Effector CD4-positive, alpha-beta T cell (primary cell): Measurements from ENCODE around the gene KCNK16. TPM values are rescaled to one million over a fixed set of nuclear protein-coding genes. Genes with fewer than 3 reads are reported as not detected.

ENCODE experiments used
- DNase-seq: peaks from one replicate; pipeline ENCODE4 v3.0.0-alpha.2; 2020
- total RNA-seq: gene quantifications from one replicate; lab custom pipeline; 2026; lab: John Stamatoyannopoulos, UW

Gene KCNK16
- not detected for total RNA-seq

DNA sequence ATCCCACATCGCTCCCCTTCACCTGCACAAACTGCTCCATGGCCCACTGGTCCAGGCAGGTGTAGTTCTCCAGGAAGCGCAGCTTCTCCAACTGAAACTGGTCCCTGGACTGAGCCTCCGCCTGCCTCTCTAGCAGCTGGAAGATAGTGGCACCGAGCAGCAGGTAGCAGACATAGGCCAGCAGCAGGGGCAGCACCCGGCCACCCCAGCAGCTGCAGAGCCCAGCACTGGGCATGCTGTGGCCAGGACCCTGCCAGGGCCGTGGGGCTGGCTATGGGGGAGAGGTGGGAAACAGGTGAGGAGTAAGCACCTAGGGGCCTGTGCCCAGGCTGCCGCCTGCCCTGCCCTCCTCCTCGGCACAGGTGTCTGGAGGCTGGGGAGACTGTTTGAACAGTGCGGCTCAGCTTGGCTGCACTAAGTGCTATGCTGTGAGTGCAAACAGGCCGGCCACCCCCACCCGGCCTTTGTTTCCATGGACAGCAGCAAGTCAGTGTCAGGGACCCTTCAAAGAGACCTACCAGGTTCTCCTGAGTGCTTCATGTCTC lies at the start of gene KCNK16:
KCNK16 (minus strand) TSS at position 397 of the 545 bp plus-strand sequence; CDS start at position 235, 162 bp downstream.
- DNase-seq, result no peak

GRCh38 chr6:39370390-39370789 lies 47.9 kb upstream of the KCNK16 start:
- no peak for DNase-seq

DNA sequence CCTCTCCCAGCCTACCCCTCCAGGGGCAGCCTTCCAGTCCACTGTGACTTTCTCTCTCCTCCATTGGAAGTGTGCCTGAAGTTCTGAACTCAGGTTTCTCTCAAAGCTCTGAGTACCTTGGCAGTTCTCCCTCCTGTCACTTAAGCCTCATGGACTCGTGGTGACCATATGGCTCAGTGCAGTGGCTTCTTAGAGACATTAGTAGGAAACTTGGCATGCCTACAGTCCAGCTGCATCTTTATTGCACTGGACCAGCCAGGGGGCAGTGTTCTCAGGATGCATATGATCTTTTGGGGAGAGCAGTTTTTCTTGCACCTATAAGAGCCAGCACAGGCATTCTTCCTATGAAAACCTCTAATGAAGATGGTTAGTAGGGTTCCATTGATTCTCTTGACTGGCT lies 47.5 kb upstream of the KCNK16 start:
- DNase-seq, result no peak

- DNase-seq, result no peak
Measured at GRCh38 chr6:39367700-39368099, 45.2 kb upstream of the KCNK16 start.

- no peak for DNase-seq
Measured at GRCh38 chr6:39366931-39367618, 44.6 kb upstream of the KCNK16 start.

DNA sequence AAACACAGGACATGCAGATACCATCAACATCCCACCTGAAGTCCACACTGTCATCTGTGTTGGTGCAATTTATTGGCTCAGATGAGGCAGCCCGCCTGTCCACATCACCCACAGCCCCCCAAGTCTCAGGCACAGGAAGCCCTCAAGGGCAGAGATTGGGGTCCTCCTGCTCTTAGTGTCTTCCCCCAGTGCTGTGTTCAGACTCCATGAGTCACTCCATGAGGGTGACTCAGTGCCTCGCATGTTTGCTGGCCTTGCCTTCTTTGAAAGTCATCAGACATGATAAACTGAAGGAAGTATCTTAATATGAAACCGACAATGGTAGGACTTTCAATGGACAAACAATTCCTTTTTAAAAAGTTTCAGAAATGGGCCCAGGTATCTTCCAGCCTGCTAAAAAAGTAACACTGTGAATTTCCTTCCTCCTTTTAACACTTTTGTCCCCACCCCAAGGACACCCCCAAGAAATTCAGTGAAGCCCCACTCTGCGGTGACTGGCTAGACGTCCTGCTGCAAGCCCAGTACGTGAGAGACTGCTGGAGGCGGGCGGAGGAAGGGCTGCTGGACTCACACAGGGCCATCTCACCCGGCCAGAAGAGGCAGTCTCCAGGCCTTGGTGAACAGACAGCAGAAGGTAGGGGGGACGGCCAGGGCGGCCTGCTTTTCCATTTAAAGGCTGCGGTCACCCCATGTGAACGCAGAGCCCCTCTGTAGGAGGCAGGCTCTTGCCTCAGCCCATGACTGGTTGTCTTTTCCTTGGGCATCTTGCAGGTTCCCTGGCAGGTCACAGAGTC lies 43.0 kb upstream of the KCNK16 start:
- no peak for DNase-seq

- DNase-seq, result no peak
Measured at GRCh38 chr6:39363280-39363679, 40.8 kb upstream of the KCNK16 start.

DNA sequence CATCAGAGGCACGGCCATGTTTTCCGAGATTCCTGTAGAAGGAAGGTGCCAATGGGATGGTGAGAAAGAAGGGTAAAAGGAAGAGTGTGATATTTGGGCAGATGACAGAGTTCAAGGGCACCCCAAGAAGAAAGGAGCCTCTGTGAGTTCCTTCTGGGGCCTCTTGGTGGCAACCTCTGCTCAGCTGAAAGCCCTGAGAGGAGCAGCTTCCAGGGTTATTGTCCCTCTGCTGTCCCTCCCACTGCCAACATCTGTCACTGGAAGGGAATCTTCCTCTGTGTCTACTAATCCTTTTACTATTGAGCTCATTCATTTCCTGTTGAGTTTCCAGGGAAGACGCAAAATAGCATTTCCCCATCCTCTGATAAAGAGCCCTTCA lies 40.0 kb upstream of the KCNK16 start:
- no peak for DNase-seq

DNA sequence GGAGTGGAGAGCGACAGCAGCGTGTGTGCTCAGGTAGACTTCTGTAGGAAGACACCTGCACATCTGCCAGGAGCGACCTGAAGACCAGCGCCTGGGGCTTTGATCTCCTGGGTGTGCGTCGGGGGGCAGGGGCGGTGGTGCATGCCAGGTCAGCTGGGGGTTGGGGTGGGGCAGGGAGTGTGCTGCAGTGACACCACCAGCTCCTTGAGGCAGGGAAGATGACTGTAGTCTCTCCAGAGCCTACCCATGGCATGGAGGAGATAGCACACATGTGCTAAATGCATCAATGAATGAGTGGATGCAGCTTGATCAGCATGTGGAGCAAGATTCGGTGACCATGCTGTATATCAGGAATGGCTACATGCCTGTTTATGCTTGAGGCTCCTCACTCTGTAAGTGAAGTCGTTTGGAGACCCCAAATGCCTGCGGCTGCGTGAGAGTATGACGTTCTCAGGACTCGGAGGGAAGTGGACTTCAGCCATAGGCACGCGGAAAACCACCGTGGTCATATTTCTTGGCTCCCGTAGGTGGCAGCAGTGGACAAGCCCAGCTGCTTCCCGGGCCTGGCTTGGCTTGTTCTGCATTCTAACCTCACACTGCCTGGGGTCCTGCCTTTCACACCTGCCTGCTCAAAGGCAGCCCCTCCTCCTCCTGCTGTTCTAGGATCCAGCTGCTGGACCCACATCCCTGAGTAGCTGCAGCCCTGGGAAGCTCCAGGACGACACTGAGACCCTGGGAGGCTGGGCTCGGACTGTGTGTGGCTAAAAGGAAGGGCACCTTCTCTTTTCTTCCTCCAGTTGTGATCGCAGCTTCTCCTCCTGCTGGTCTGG lies 39.4 kb upstream of the KCNK16 start:
- no peak for DNase-seq

DNA sequence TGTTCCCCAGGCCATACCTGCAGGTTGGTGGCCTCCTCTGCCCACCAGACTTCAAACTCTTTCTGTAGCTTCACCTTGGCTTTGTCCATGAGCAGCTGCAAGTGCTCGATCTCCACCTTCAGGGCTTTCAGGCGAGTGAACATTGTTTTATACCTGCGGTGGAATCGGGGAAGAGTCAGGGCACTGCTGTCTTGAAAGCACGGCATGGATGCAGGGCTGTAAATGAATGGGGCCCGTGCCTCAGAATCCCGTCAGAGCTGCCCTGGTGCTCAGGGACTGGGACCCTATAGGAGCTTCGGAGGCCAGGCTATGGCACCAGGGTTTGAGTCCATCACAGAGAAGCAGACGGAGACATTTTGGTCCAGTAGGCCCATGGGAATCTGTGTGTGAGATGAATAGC lies 37.9 kb upstream of the KCNK16 start:
- no peak for DNase-seq

GRCh38 chr6:39357998-39358686 lies 35.6 kb upstream of the KCNK16 start:
- no peak for DNase-seq

DNA sequence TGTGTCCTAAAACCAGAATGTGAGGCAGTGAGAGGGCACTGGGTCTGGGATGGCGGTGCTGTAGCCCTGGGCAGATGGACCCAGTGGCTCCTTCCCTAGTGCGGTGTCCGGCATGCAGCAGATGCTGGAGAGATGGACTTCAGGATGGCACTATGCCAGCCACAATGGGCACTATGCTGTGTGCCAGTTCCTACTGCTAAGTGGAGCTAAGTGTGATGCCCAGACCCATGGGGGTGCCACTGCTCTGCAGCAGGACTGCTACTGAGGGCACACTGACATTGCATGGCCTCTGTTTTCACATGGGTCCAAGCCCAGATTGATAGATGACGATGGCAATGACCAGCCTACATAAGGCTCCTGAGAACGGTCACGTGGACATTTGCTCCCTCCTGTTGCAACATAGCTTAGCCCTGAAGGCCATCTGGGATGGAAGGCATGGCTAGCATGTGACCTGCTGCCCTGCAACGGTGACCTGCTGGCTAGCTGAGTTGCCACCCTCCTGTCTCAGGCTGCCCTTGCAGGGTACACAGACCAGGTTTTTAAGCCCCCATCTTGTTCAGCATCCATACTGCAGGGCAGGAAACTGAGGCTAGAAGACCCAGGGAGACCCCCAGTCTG lies 31.3 kb upstream of the KCNK16 start:
- no peak for DNase-seq

DNA sequence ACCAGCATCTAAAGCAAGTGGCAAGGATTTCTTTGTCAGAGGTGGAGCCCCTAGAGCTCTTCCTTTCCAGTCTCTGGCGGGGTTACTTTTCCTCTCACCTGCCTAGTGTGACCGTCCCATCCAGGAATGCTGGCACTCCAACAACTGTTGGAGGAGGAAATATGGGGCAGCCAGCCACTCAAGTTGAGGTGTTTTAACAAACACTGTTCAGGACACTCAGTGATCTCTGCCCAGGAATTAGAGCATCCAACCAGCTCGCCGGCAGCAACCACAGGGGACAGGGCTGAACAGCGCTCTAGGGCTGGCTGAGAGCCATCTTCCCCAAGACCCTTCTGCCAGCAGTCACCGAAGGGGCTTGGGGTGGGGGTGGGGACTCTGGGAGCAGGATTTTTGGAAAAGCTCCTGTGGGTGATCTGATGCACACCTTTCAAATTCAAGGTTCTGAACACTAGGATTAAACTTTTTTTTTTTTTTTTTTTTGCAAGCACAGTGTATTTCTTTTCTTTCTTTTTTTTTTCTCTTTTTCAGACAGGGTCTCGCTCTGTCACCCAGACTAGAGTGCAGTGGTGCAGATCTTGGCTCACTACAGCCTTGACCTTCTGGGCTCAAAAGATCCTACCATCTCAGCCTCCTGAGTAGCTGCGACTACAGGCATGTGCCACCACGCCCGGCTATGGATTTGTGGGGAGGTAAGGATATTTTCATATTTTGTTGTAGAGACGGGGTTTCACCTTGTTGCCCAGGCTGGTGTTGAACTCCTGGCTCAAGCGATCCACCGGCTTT lies 28.4 kb upstream of the KCNK16 start:
- no peak for DNase-seq

- DNase-seq, result no peak
Measured at GRCh38 chr6:39348740-39349139, 26.2 kb upstream of the KCNK16 start.

DNA sequence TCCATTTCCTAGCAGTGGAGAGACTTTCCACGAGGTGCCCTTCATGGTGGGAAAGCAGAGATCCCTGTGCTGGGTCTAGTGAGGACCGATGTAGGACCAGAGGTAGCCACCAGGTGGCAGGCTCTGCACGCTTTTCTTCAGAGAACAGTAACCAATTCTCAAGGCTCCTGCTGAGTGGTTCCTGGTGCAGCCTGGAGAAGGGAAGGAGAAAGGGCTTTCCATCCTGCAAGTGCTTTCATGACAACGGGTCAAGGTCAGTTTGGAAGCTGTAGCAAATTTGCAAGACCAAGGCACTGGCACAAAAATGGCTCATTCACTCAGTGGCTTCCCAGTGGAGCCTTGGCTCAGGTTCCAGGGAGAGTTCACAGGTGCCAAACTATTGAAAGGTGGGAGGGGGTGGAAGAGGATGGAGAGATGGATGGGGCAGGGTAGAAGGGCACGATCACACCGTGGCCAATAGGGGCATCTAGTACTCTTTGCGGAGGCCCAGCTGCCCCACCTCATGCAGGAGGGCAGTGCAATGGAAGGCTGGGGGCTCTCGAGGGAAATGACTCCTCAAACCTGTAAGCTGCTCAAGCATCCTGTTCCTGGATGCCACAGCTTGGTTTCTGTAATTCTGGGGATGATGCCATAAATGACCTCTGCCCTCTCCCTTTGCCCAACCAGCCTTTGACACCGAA lies 25.5 kb upstream of the KCNK16 start:
- peak; percentile 41 for DNase-seq

GRCh38 chr6:39347206-39347605 lies 24.7 kb upstream of the KCNK16 start:
- DNase-seq, result no peak

- no peak for DNase-seq
Measured at GRCh38 chr6:39344821-39345280, 22.3 kb upstream of the KCNK16 start.

DNA sequence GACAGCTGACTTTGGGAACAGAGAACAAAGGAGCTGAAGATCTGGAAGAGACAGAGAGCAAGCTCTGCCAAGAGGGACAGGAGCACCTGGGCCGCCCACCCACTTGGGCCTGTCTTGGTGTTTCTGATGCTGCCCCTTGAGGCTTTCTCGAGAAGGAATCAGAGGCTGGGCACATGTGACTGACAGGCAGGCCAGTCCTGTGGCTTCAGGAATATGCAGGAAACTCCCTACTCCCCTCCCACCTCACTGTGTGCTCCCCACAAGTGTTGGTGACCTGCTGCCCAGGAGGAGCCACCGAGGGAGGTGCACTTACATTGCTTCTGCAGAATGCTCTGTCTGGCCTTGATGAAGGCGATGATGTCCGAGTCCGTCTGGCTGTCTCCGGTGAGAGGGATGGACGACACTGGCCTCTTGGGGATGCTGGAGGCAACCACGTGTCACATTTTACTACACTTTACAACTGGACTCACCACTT lies 20.9 kb upstream of the KCNK16 start:
- no peak for DNase-seq

DNA sequence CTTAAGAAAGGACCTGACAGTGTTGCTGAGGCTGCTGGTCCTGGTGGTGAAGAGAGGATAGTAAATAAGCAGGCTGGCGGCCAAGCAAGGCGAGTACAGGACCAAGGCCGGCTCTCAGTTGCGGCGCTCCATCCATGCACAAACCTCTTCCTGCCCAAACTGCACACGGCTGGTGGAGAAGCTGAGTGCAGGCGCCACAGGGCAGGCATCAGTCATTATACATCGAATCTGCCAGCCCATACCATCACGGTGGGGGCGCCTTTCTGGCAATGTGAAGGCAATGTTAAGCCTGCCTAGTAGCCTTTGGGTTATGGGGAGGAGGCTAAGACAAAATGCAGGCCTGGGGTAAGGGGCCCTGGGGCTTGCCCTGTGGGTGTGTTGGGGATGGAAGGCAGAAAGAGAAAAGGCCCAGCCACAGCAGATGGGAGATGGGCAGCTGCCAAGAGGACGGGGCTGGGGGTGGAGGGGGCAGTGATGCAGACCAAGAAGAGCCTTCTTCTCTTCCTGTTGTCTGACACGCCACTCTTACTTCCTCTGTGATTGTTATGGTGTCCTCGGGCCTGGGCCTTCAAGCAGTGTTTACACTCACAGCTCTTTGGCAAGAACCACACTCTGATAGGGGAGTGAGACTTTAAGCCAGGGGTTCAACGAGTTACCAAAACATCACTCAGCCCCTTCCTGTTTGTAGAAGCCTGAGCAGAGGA lies 20.3 kb upstream of the KCNK16 start:
- DNase-seq, result no peak

- no peak for DNase-seq
Measured at GRCh38 chr6:39341937-39342336, 19.4 kb upstream of the KCNK16 start.
